Heart left ventricle (tissue), 16 donors: Measurements from ENCODE around the gene JUND. TPM values are rescaled to one million over a fixed set of nuclear protein-coding genes. Genes with fewer than 3 reads are reported as not detected.

ENCODE experiments used
- ATAC-seq, 4 donors: fragments of 200-7000 bp; cut with Tn5 transposase; one replicate each; pipeline ENCODE4 v1.9.1; 2020 to 2022; ENCODE audit warnings: moderate library complexity in 4 of 4, mild to moderate bottlenecking in 3 of 4, moderate number of reproducible peaks in 1 of 4
- DNase-seq, 5 donors: peaks; one replicate each; pipeline ENCODE4 v3.0.0-alpha.2; 2020
- H3K27ac ChIP-seq, 12 donors: fragments of 200-600 bp; sonication (generic) in 4 of 12; one replicate each; pipeline versions ENCODE4 v1.5.0 to v1.8.0; 2016 to 2022; ENCODE audit warnings: mild to moderate bottlenecking in 2 of 12
- H3K27me3 ChIP-seq, 9 donors: fragments of 200-600 bp; sonication (generic) in 2 of 9; one replicate each; pipeline versions ENCODE4 v1.5.1 to v1.8.0; 2016 to 2022; ENCODE audit warnings: mild to moderate bottlenecking in 3 of 9
- H3K36me3 ChIP-seq, 9 donors: fragments of 200-600 bp; sonication (generic) in 2 of 9; one replicate each; pipeline versions ENCODE4 v1.5.0 to v1.8.0; 2018 to 2022; ENCODE audit warnings: mild to moderate bottlenecking in 2 of 9
- H3K4me1 ChIP-seq, 12 donors: fragments of 200-600 bp; sonication (generic) in 4 of 12; one replicate each; pipeline versions ENCODE4 v1.5.0 to v1.8.0; 2016 to 2022; ENCODE audit warnings: mild to moderate bottlenecking in 3 of 12
- H3K4me3 ChIP-seq, 12 donors: fragments of 200-600 bp; sonication (generic) in 4 of 12; one replicate each; pipeline versions ENCODE4 v1.5.0 to v1.8.0; 2017 to 2022; ENCODE audit warnings: mild to moderate bottlenecking in 9 of 12, moderate library complexity in 4 of 12
- H3K9me3 ChIP-seq, 12 donors: fragments of 200-600 bp; sonication (generic) in 4 of 12; one replicate each; pipeline versions ENCODE4 v1.5.0 to v1.8.0; 2016 to 2022; ENCODE audit warnings: mild to moderate bottlenecking in 1 of 12
- CTCF ChIP-seq, 12 donors: fragments of 200-600 bp; sonication (generic) in 4 of 12; IDR thresholded peaks; one replicate each; pipeline versions ENCODE4 v1.5.0 to v1.8.0; 2018 to 2022; ENCODE audit warnings: antibody characterized with exemption in 12 of 12, mild to moderate bottlenecking in 5 of 12
- POLR2A ChIP-seq, 2 donors: fragments of 450-650 bp; IDR thresholded peaks; one replicate each; pipeline ENCODE4 v1.6.1; 2017; ENCODE audit warnings: antibody characterized with exemption in 2 of 2, mild to moderate bottlenecking in 2 of 2, moderate library complexity in 2 of 2
- WGBS, 4 donors: extraction: QIAGEN DNeasy Blood & Tissue Kit in 2 of 4; methylation state at CpG; one replicate each; pipeline versions ENCODE4 v1.1.5 to v1.1.7; 2013 to 2018; 5-methylcytosine and 5-hydroxymethylcytosine counted together
- intact Hi-C, 10 donors: fragments of 100-400 bp; cut with DNase I; formaldehyde crosslinking; loops; one replicate each; pipeline versions ENCODE4 v1.11.1 to v1.14.2; 2022
- microRNA-seq, 4 donors: library from miRNA; unstranded; fragments of <30 nt; microRNA quantifications; one replicate each; pipeline versions ENCODE4 to v1.2.0, GENCODE V29; 2017 to 2020
- polyA plus RNA-seq, 2 donors: library from polyadenylated mRNA; stranded (reverse); fragments of 200-250 nt; gene quantifications; one replicate each; pipeline ENCODE4 v1.2.3, GENCODE V29; 2013
- total RNA-seq, 9 donors: library from RNA; depleted of rRNA in 2 of 9; stranded (reverse); fragments of >200 nt in 2 of 9; fragmentation: NEBNext Ultra II Directional in 3 of 9; extraction: Animal tissue kit (Norgen Biotek cat#: 25700) in 3 of 9; gene quantifications; one replicate each; pipeline versions ENCODE4 v1.1.0 to v1.2.4, GENCODE V29; 2016 to 2023
- donor health status: ischemic (EF 13 %, LVEDD 7.1; RV severe dilation, severe dysfunction).
- donor health status: healthy with polysubstance abuse.
- donor health status: DM: no; HTN: yes; CAD: no.
- donor health status: DM: no; HTN: no; CAD: no.
- donor health status: ischemic (EF 25% LVEDD 6.9; RV normal size, moderate dysfunction).
- donor health status: ischemic (EF 25% LVEDD 5.7; RV mildly dilated, moderate dysfunction).
- donor health status: healthy.
- donor health status: DM: yes; HTN: yes; CAD: no.
- donor health status: ischemic (EF 35%, LVEDD 5.7; RV mildly dilated, moderate dysfunction).
- donor health status: nonischemic (EF 11% LVEDD 7.7; RV severe dilation, severe dysfunction).
- donor health status: DM: yes; HTN: yes; CAD: no.
- donor health status: PGD.
- donor health status: ischemic (EF 29% LVEDD 5.4; RV normal size, mild dysfunction).
- donor health status: nonischemic (EF 23%, LVEDD 6.1; RV moderate dilation, normal function).

The JUND gene
- total and polyA plus RNA-seq, 11 donors = 80.2 to 352 (median 137) TPM

GRCh38 chr19:18230941-18231734 is 50.3 kb downstream of the JUND start:
- 32 to 59% (median 53%) methylated on average over 7 to 18 of the region's 18 CpGs for WGBS, 4 donors
- H3K9me3 ChIP-seq = peaks cover 0 to 12% (median 3%) of the 10 kb centered on the region in 12 donors
- H3K36me3 ChIP-seq = no peaks in the 10 kb centered on the region
- intact Hi-C loops = no loop called here
- no peak overlapping the region for H3K27ac ChIP-seq
- H3K4me3 ChIP-seq = no peak overlapping the region
- DNase-seq (no peak), ATAC-seq (no peak)
- peaks cover 0 to 37% (median 10%) of the 10 kb centered on the region in 12 donors for H3K4me1 ChIP-seq
- TF ChIP-seq POLR2A (IDR thresholded peaks at IDR 0.05) = no peak
- no peak for TF ChIP-seq CTCF (IDR thresholded peaks at IDR 0.05)
- H3K27me3 ChIP-seq = peaks cover 5 to 74% (median 24%) of the 10 kb centered on the region in 9 donors

- WGBS, 4 donors = 81 to 84% (median 83%) methylated on average over 4 of the region's 4 CpGs
- intact Hi-C loops = no loop called here
- Histone ChIP-seq H3K4me1 (peaks cover 0 to 49% (median 16%) of the 10 kb centered on the region in 12 donors), H3K36me3 (no peaks in the 10 kb centered on the region), H3K27me3 (peaks cover 12 to 81% (median 29%) of the 10 kb centered on the region in 9 donors), H3K4me3 (no peak overlapping the region), H3K9me3 (peaks cover 0 to 12% (median 3%) of the 10 kb centered on the region in 12 donors), H3K27ac (no peak overlapping the region)
- no peak for ATAC-seq
- DNase-seq = no peak
- no peak for TF ChIP-seq POLR2A (IDR thresholded peaks at IDR 0.05)
- TF ChIP-seq CTCF (IDR thresholded peaks at IDR 0.05) = no peak
These were observed 51.5 kb downstream of the JUND start for GRCh38 chr19:18229915-18230314.

Small RNAs within 50 kb of the gene (microRNA-seq; reads per million reads assigned to microRNA genes)
- 2.2 to 3.7 (median 3.0) reads per million in 4 donors for gene MIR3188

Other genes with a start within 250 kb of the JUND start
- gene IL12RB1, start 194.7 kb downstream of the JUND start, total RNA-seq = 1 to 10 TPM in 2 of 9 donors, under 1 TPM in 5, not detected in 2; 0.40 to 8.1 (median 0.66) TPM
- gene IL12RB1, start 194.7 kb downstream of the JUND start, polyA plus RNA-seq = under 1 TPM; 0.19 to 0.35 TPM
- gene MAST3, start 183.8 kb downstream of the JUND start, total RNA-seq = 1 to 10 TPM; 2.8 to 9.8 (median 5.2) TPM
- 1 to 10 TPM; 1.5 to 2.9 TPM for gene MAST3, start 183.8 kb downstream of the JUND start, polyA plus RNA-seq
- 10 to 100 TPM; 17.9 to 28.6 (median 24.6) TPM for gene PIK3R2, start 128.5 kb downstream of the JUND start, total RNA-seq
- 1 to 10 TPM; 4.0 to 7.1 TPM for gene PIK3R2, start 128.5 kb downstream of the JUND start, polyA plus RNA-seq
- 100 to 1,000 TPM in 2 of 9 donors, 10 to 100 TPM in 4, 1 to 10 TPM in 3; 9.0 to 455 (median 15.2) TPM for gene IFI30, start 107.8 kb downstream of the JUND start, total RNA-seq
- 10 to 100 TPM in 1 of 2 donors, 1 to 10 TPM in 1; 8.9 to 27.1 TPM for gene IFI30, start 107.8 kb downstream of the JUND start, polyA plus RNA-seq
- 10 to 100 TPM; 10.6 to 37.4 (median 14.8) TPM for gene MPV17L2, start 88.4 kb downstream of the JUND start, total RNA-seq
- gene MPV17L2, start 88.4 kb downstream of the JUND start, polyA plus RNA-seq = 10 to 100 TPM; 24.7 to 59.3 TPM
- gene RAB3A, start 77.6 kb downstream of the JUND start, total RNA-seq = 10 to 100 TPM in 8 of 9 donors, 1 to 10 TPM in 1; 6.9 to 39.2 (median 31.5) TPM
- gene RAB3A, start 77.6 kb downstream of the JUND start, polyA plus RNA-seq = 10 to 100 TPM; 17.2 to 20.1 TPM
- gene PDE4C, start 55.2 kb downstream of the JUND start, total RNA-seq = 1 to 10 TPM in 5 of 9 donors, under 1 TPM in 3, not detected in 1; 0.16 to 3.6 (median 1.1) TPM
- gene PDE4C, start 55.2 kb downstream of the JUND start, polyA plus RNA-seq = 1 to 10 TPM in 1 of 2 donors, under 1 TPM in 1; 0.82 to 4.6 TPM
- gene IQCN, start 7.2 kb downstream of the JUND start, total RNA-seq = 1 to 10 TPM in 4 of 9 donors, under 1 TPM in 5; 0.24 to 2.4 (median 0.75) TPM
- gene IQCN, start 7.2 kb downstream of the JUND start, polyA plus RNA-seq = 1 to 10 TPM in 1 of 2 donors, under 1 TPM in 1; 0.28 to 2.8 TPM
- gene LSM4, start 41.5 kb upstream of the JUND start, total RNA-seq = 100 to 1,000 TPM in 5 of 9 donors, 10 to 100 TPM in 4; 65.8 to 167 (median 101) TPM
- 100 to 1,000 TPM; 127 to 171 TPM for gene LSM4, start 41.5 kb upstream of the JUND start, polyA plus RNA-seq
- gene PGPEP1, start 59.0 kb upstream of the JUND start, total RNA-seq = 10 to 100 TPM; 22.5 to 58.6 (median 44.6) TPM
- gene PGPEP1, start 59.0 kb upstream of the JUND start, polyA plus RNA-seq = 10 to 100 TPM; 26.7 to 31.8 TPM
- gene GDF15, start 104.5 kb upstream of the JUND start, total RNA-seq = 1 to 10 TPM in 4 of 9 donors, under 1 TPM in 5; 0.69 to 5.7 (median 0.99) TPM
- under 1 TPM; 0.33 to 0.50 TPM for gene GDF15, start 104.5 kb upstream of the JUND start, polyA plus RNA-seq
- 10 to 100 TPM in 2 of 9 donors, 1 to 10 TPM in 6, under 1 TPM in 1; 0.83 to 33.0 (median 3.1) TPM for gene LRRC25, start 116.0 kb upstream of the JUND start, total RNA-seq
- 1 to 10 TPM in 1 of 2 donors, under 1 TPM in 1; 0.88 to 2.8 TPM for gene LRRC25, start 116.0 kb upstream of the JUND start, polyA plus RNA-seq
- 10 to 100 TPM; 23.5 to 89.8 (median 29.4) TPM for gene SSBP4, start 137.8 kb upstream of the JUND start, total RNA-seq
- gene SSBP4, start 137.8 kb upstream of the JUND start, polyA plus RNA-seq = 10 to 100 TPM; 29.1 to 37.3 TPM
- gene ISYNA1, start 156.5 kb upstream of the JUND start, total RNA-seq = 10 to 100 TPM; 17.6 to 60.6 (median 24.0) TPM
- 10 to 100 TPM; 14.0 to 52.6 TPM for gene ISYNA1, start 156.5 kb upstream of the JUND start, polyA plus RNA-seq
- 10 to 100 TPM in 4 of 9 donors, 1 to 10 TPM in 5; 5.9 to 17.8 (median 9.1) TPM for gene ELL, start 240.4 kb upstream of the JUND start, total RNA-seq
- gene ELL, start 240.4 kb upstream of the JUND start, polyA plus RNA-seq = 1 to 10 TPM; 6.2 to 7.3 TPM